BJ (cell line): ENCODE measurements around the gene KIF26B. TPM values are rescaled to one million over a fixed set of nuclear protein-coding genes. Genes with fewer than 3 reads are reported as not detected.

Experiments used
- CTCF ChIA-PET: fragments of 350-600 bp; formaldehyde crosslinking; extraction: SDS; loops from one replicate; lab custom pipeline; 2021; ENCODE audit warnings: antibody characterized with exemption, inconsistent platforms; lab: Yijun Ruan, JAX
- POLR2A ChIA-PET: fragments of 300-600 bp; sonication (Branson Sonifier 250); formaldehyde crosslinking; extraction: SDS; loops from one replicate; lab custom pipeline; 2021; ENCODE audit warnings: antibody characterized with exemption; lab: Charles Lee
- DNase-seq: peaks from one replicate; pipeline ENCODE4 v3.0.0-alpha.2; 2011; ENCODE audit warnings: low read depth
- H3K27me3 ChIP-seq: 2 replicates; pipeline ENCODE4 v1.6.0; 2011; ENCODE audit warnings: low read length; ENCODE audit not compliant: control insufficient read depth, insufficient read depth
- H3K36me3 ChIP-seq: 2 replicates; pipeline ENCODE4 v1.5.1; 2011; ENCODE audit warnings: low read length; ENCODE audit not compliant: control insufficient read depth, insufficient read depth
- H3K4me3 ChIP-seq: 2 replicates; pipeline ENCODE4 v1.5.1; 2011; ENCODE audit warnings: low read depth, mild to moderate bottlenecking, control low read depth, low read length
- CTCF ChIP-seq: IDR thresholded peaks from 2 replicates; pipeline ENCODE4 v1.5.1; 2011; ENCODE audit warnings: low read depth, mild to moderate bottlenecking, control low read depth, inconsistent platforms, low read length, moderate library complexity; ENCODE audit not compliant: insufficient read depth
- polyA plus RNA-seq: library from polyadenylated mRNA; depleted of rRNA; stranded (reverse); fragments of >200 nt; gene quantifications from 2 replicates; pipeline ENCODE4 v1.2.3, GENCODE V29; 2011

KIF26B gene
- polyA plus RNA-seq, 1 experiment: 2.8 TPM

- CTCF ChIA-PET: no interaction called here
- Histone ChIP-seq H3K4me3 (no peak overlapping the region), H3K27me3 (no peaks in the 10 kb centered on the region), H3K36me3 (peaks cover 12% of the 10 kb centered on the region)
- no peak for TF ChIP-seq CTCF
- POLR2A ChIA-PET: no interaction called here
- DNase-seq: no peak
Measured at GRCh38 chr1:245370175-245370825, 215.5 kb downstream of the KIF26B start.

DNA sequence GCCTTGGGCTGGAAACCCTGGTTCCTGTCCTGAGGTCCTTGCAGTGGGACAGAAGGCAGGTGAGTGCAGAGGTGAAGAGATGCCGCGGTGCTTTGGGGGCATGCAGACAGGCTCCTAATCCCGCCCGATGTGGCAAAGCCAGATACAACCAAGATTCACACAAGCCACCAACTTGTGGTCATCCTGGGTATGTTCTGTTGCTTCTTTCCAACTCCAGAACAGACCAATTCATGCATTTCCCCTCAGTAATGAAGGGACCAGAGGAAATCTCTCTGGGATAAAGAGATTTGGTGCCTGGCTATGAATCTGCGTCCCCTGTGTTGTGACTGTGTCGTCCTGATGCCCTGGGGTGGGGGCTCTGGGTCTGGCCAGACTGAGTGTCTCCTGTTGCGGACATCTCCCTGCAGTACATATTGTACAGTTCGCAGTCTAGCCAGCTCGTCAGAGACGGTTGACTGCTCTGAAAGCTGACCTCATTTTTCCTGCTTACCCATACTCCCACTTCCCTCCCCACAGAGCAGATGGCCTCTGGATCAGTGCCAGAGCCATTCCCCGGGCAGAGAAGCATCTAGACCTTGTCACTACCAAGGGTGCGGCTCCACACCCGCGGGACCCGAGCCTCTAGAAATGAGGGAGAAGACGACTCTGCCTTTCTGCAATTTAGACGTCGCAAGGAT is 216.3 kb downstream of the KIF26B start:
- POLR2A ChIA-PET: interaction anchor here (0.6 kb wide), 1 partner anchor 1993 kb away, joined by 3 read pairs; no protein-coding TSS in a partner anchor
- no peak for DNase-seq
- Histone ChIP-seq H3K36me3 (peaks cover 14% of the 10 kb centered on the region), H3K27me3 (no peaks in the 10 kb centered on the region), H3K4me3 (no peak overlapping the region)
- TF ChIP-seq CTCF: no peak
- CTCF ChIA-PET: no interaction called here

- Histone ChIP-seq H3K4me3 (no peak overlapping the region), H3K27me3 (no peaks in the 10 kb centered on the region), H3K36me3 (peaks cover 7% of the 10 kb centered on the region)
- no peak for DNase-seq
- TF ChIP-seq CTCF: no peak
- ChIA-PET CTCF (interaction anchor here (0.5 to 1.8 kb wide), 3 partner anchors 8 to 216 kb away, joined by 3 to 5 read pairs (median 3); no protein-coding TSS in a partner anchor), POLR2A (no interaction called here)
Measured at GRCh38 chr1:245373131-245373530, 218.3 kb downstream of the KIF26B start.

- Histone ChIP-seq H3K27me3 (no peaks in the 10 kb centered on the region), H3K4me3 (no peak overlapping the region), H3K36me3 (peaks cover 7% of the 10 kb centered on the region)
- POLR2A ChIA-PET: no interaction called here
- no peak for TF ChIP-seq CTCF
- no peak for DNase-seq
- CTCF ChIA-PET: interaction anchor here (0.8 to 1.4 kb wide), 2 partner anchors 10 to 12 kb away, joined by 3 to 4 read pairs; no protein-coding TSS in a partner anchor
Measured at GRCh38 chr1:245375789-245376460, 221.1 kb downstream of the KIF26B start.

GRCh38 chr1:245377854-245378253 is 223.1 kb downstream of the KIF26B start:
- POLR2A ChIA-PET: no interaction called here
- TF ChIP-seq CTCF: no peak
- no peak for DNase-seq
- Histone ChIP-seq H3K4me3 (no peak overlapping the region), H3K27me3 (no peaks in the 10 kb centered on the region), H3K36me3 (0 out of 2 replicates have a peak, but pooled peaks cover 4% of the 10 kb centered on the region)
- CTCF ChIA-PET: no interaction called here
